ENCODE results near the gene TIFAB.

Gene TIFAB

DNA sequence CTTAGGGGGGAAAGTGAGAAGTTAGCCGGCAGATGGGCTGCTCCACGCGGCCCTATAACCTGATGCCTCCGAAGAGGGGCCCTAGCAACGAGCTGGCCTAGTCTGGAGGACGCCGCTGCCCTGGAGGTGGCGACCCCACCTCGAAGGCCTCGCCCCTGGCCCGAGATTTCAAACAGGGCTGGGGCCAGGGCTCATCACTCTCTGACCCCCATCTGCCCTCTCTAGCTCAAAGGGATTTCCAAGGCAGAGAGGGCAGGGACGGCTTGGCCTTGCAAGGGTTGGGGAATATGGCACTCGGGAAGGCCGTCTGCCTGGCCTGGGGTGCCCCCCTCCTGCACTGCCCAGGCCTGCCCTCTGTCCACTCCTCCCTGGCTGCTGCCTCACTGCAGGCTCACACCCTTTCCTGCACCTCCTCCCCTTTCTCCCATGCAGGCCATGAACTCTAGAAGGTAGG, 25.5 kb upstream of the TIFAB start:
- TF ChIP-seq EZH2phosphoT487 (IDR thresholded peaks at IDR 0.05; ENCODE audit: borderline replicate concordance, low read length), result no peak
- TF ChIP-seq, protein P1, sequence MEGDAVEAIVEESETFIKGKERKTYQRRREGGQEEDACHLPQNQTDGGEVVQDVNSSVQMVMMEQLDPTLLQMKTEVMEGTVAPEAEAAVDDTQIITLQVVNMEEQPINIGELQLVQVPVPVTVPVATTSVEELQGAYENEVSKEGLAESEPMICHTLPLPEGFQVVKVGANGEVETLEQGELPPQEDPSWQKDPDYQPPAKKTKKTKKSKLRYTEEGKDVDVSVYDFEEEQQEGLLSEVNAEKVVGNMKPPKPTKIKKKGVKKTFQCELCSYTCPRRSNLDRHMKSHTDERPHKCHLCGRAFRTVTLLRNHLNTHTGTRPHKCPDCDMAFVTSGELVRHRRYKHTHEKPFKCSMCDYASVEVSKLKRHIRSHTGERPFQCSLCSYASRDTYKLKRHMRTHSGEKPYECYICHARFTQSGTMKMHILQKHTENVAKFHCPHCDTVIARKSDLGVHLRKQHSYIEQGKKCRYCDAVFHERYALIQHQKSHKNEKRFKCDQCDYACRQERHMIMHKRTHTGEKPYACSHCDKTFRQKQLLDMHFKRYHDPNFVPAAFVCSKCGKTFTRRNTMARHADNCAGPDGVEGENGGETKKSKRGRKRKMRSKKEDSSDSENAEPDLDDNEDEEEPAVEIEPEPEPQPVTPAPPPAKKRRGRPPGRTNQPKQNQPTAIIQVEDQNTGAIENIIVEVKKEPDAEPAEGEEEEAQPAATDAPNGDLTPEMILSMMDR (IDR thresholded peaks at IDR 0.05; ENCODE audit: low read depth, low read length, poor library complexity, severe bottlenecking), result no peak
- no peak overlapping the region for H3K4me2 ChIP-seq (ENCODE audit: low read length)
- H3K36me3 ChIP-seq (ENCODE audit: control insufficient read depth, low read length), result no peaks in the 10 kb centered on the region
- H3K4me3 ChIP-seq (ENCODE audit: low read length), result no peak overlapping the region
- H3K27ac ChIP-seq (ENCODE audit: low read depth, low read length), result no peak overlapping the region
- no peaks in the 10 kb centered on the region for H3K9me2 ChIP-seq (replicated peaks; ENCODE audit: control insufficient read depth, low read length)
- H3K9me3 ChIP-seq (ENCODE audit: control insufficient read depth, insufficient read depth, low read length), result no peaks in the 10 kb centered on the region
- peaks cover 17% of the 10 kb centered on the region for H3K27me3 ChIP-seq (ENCODE audit: control insufficient read depth, low read length)
- no peaks in the 10 kb centered on the region for H3K79me2 ChIP-seq (ENCODE audit: control insufficient read depth, low read length)
- no peaks in the 10 kb centered on the region for H3F3A ChIP-seq (ENCODE audit: control insufficient read depth, insufficient read depth)
- no peaks in the 10 kb centered on the region for H3K4me1 ChIP-seq (ENCODE audit: control insufficient read depth, low read length)
- H4K20me1 ChIP-seq (ENCODE audit: control insufficient read depth, insufficient read depth, low read depth, low read length), result no peaks in the 10 kb centered on the region

DNA sequence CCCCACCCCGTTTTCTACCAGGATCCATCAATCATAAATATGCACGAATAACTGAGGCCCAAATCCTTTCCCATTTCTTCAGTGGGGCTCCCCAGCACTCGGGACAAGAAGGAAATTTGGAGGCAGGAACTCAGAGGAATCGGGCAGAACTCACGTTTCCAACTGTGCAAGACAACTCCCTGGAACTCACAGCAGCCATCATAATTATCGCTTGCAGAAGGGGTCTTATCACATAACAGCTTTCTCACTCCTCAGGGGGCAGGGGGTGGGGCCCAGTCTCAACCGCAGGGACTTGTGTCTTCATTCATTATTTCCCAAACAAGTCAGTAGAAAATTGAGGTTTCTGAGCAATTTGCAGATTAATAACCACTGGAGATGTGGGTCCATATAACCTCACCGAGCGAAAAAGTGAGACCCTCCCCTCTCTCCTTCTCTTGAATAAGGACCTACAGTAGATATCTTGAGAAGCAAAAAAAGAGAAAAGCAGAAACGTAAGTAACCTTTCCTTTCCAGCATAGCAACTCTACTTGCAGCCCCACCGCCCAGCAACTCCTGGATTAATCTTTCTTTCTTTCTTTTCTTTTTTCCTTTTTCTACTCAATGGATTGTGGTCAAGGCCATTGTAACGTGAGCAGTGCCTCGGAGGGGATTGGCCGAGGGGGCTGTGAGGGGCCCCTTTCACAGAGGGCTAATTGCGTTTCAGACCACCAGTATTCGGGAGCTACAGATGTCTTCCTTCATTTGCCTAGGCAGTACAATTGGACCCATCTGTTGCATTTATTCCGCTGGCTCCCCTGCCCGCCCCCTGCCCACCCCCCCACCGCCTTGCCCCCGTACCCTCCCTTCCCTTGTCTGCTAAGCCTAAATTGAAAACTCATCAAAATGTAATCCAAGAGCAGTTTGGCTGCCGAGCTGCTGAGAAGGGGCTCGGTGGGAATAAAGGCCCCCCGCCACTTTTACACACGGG, 24.7 kb upstream of the TIFAB start:
- Histone ChIP-seq H3K9me2 (replicated peaks; ENCODE audit: control insufficient read depth, low read length) (no peaks in the 10 kb centered on the region), H3K4me2 (ENCODE audit: low read length) (no peak overlapping the region), H3K27me3 (ENCODE audit: control insufficient read depth, low read length) (peaks cover 19% of the 10 kb centered on the region), H3K9me3 (ENCODE audit: control insufficient read depth, insufficient read depth, low read length) (no peaks in the 10 kb centered on the region), H4K20me1 (ENCODE audit: control insufficient read depth, insufficient read depth, low read depth, low read length) (no peaks in the 10 kb centered on the region), H3K4me3 (ENCODE audit: low read length) (no peak overlapping the region), H3K4me1 (ENCODE audit: control insufficient read depth, low read length) (no peaks in the 10 kb centered on the region), H3F3A (ENCODE audit: control insufficient read depth, insufficient read depth) (no peaks in the 10 kb centered on the region), H3K27ac (ENCODE audit: low read depth, low read length) (no peak overlapping the region), H3K36me3 (ENCODE audit: control insufficient read depth, low read length) (no peaks in the 10 kb centered on the region), H3K79me2 (ENCODE audit: control insufficient read depth, low read length) (no peaks in the 10 kb centered on the region)
- TF ChIP-seq, protein P1 (IDR thresholded peaks at IDR 0.05; ENCODE audit: low read depth, low read length, poor library complexity, severe bottlenecking), result no peak
- TF ChIP-seq EZH2phosphoT487 (IDR thresholded peaks at IDR 0.05; ENCODE audit: borderline replicate concordance, low read length), result no peak

DNA sequence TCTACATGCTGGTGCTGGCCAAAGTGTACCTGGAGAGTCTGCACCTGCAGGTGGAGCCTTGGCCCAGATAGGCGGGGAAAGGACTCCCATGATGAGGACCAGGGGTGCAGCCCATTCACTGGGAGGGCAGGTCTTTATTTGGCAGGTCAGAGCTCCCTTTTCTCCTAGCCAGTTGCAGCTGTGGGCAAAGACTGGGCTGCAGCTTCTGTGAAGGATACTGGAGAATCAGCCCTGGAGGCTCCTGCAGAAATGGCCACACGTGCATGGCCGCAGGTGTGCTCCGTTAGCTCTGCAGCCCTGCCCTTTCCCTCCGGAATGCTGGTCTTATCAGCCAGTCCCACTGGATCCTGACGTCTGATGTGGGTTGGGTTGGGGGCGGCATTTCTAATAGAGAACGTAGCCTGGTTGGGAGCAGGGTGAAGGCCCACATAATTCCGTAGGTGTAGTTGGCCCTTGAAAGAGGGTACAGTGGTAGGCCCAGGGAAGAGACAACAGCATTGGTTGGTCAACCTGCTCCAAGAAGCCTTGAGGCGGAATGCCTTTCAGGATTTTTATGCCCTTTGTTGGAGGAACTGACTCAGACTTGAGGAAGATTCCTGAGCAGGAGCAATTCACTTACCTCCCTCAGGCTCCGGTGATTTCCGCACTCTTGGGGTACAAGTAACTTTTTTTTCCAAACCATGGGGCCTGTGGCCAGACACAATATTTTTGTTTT, 22.0 kb upstream of the TIFAB start:
- H3K4me3 ChIP-seq (ENCODE audit: low read length), result no peak overlapping the region
- H4K20me1 ChIP-seq (ENCODE audit: control insufficient read depth, insufficient read depth, low read depth, low read length), result no peaks in the 10 kb centered on the region
- H3K4me2 ChIP-seq (ENCODE audit: low read length), result no peak overlapping the region
- H3K79me2 ChIP-seq (ENCODE audit: control insufficient read depth, low read length), result no peaks in the 10 kb centered on the region
- H3K27me3 ChIP-seq (ENCODE audit: control insufficient read depth, low read length), result peaks cover 23% of the 10 kb centered on the region
- H3K36me3 ChIP-seq (ENCODE audit: control insufficient read depth, low read length), result no peaks in the 10 kb centered on the region
- H3K27ac ChIP-seq (ENCODE audit: low read depth, low read length), result no peak overlapping the region
- TF ChIP-seq EZH2phosphoT487 (IDR thresholded peaks at IDR 0.05; ENCODE audit: borderline replicate concordance, low read length), result no peak
- TF ChIP-seq, protein P1 (IDR thresholded peaks at IDR 0.05; ENCODE audit: low read depth, low read length, poor library complexity, severe bottlenecking), result no peak
- no peaks in the 10 kb centered on the region for H3F3A ChIP-seq (ENCODE audit: control insufficient read depth, insufficient read depth)
- no peaks in the 10 kb centered on the region for H3K9me3 ChIP-seq (ENCODE audit: control insufficient read depth, insufficient read depth, low read length)
- H3K4me1 ChIP-seq (ENCODE audit: control insufficient read depth, low read length), result no peaks in the 10 kb centered on the region
- H3K9me2 ChIP-seq (replicated peaks; ENCODE audit: control insufficient read depth, low read length), result no peaks in the 10 kb centered on the region
